GM19025 (cell line): ENCODE data around the gene KRT85.

Experiments used
- ATAC-seq: cut with Tn5 transposase; IDR thresholded peaks from one replicate; pipeline ENCODE4 v1.9.1; 2021; ENCODE audit warnings: mild to moderate bottlenecking, low read depth, moderate library complexity; ENCODE audit not compliant: unreplicated experiment

KRT85 gene

GRCh38 chr12:52395761-52396434, 28.6 kb upstream of the KRT85 start:
- ATAC-seq = no peak

- ATAC-seq = no peak
Observed at GRCh38 chr12:52394836-52395405, 27.6 kb upstream of the KRT85 start.

- ATAC-seq = no peak
Observed at GRCh38 chr12:52392465-52393007, 25.3 kb upstream of the KRT85 start.

GRCh38 chr12:52391618-52392002, 24.3 kb upstream of the KRT85 start:
- no peak for ATAC-seq

- ATAC-seq = no peak
Observed at GRCh38 chr12:52390739-52391617, 23.7 kb upstream of the KRT85 start.

GRCh38 chr12:52389313-52390207, 22.3 kb upstream of the KRT85 start:
- ATAC-seq = no peak

GRCh38 chr12:52387859-52388258, 20.6 kb upstream of the KRT85 start:
- ATAC-seq = no peak

- ATAC-seq = no peak
Observed at GRCh38 chr12:52385226-52385702, 18.0 kb upstream of the KRT85 start, which contains the start of gene KRT84. KRT84 (minus strand) TSS chr12:52385652; CDS start chr12:52385585, 67 bp downstream.

- no peak for ATAC-seq
Observed at GRCh38 chr12:52383331-52383730, 16.1 kb upstream of the KRT85 start.

GRCh38 chr12:52382854-52383253, 15.6 kb upstream of the KRT85 start:
- no peak for ATAC-seq

GRCh38 chr12:52381206-52381605, 13.9 kb upstream of the KRT85 start:
- ATAC-seq = no peak

- no peak for ATAC-seq
Observed at GRCh38 chr12:52380271-52380694, 13.0 kb upstream of the KRT85 start.

GRCh38 chr12:52379536-52379935, 12.3 kb upstream of the KRT85 start:
- ATAC-seq = no peak

- no peak for ATAC-seq
Observed at GRCh38 chr12:52378091-52378490, 10.8 kb upstream of the KRT85 start.

- ATAC-seq = no peak
Observed at GRCh38 chr12:52377266-52377665, 10.0 kb upstream of the KRT85 start.

GRCh38 chr12:52372216-52373154, 5.2 kb upstream of the KRT85 start:
- no peak for ATAC-seq

GRCh38 chr12:52371716-52372115, 4.4 kb upstream of the KRT85 start:
- ATAC-seq = no peak

- ATAC-seq = no peak
Observed at GRCh38 chr12:52370926-52371608, 3.8 kb upstream of the KRT85 start.
